ENCODE measurements around the gene SP9.

Gene SP9

GRCh38 chr2:174338671-174339560 is 4.2 kb downstream of the SP9 start:
- no peak for DNase-seq (ENCODE audit: extremely low read depth, low read depth)
- TF ChIP-seq CTCF (IDR thresholded peaks at IDR 0.05; ENCODE audit: low read depth, low read length): no peak

GRCh38 chr2:174339561-174340399 is 5.0 kb downstream of the SP9 start:
- no peak for TF ChIP-seq CTCF (IDR thresholded peaks at IDR 0.05; ENCODE audit: low read depth, low read length)
- no peak for DNase-seq (ENCODE audit: extremely low read depth, low read depth)

GRCh38 chr2:174340400-174341292 is 5.9 kb downstream of the SP9 start:
- DNase-seq (ENCODE audit: extremely low read depth, low read depth): no peak
- TF ChIP-seq CTCF (IDR thresholded peaks at IDR 0.05; ENCODE audit: low read depth, low read length): no peak

GRCh38 chr2:174341293-174341994 is 6.7 kb downstream of the SP9 start:
- TF ChIP-seq CTCF (IDR thresholded peaks at IDR 0.05; ENCODE audit: low read depth, low read length): peak; percentile 98
- peak; percentile 74 for DNase-seq (ENCODE audit: extremely low read depth, low read depth)

- DNase-seq (ENCODE audit: extremely low read depth, low read depth): no peak
- TF ChIP-seq CTCF (IDR thresholded peaks at IDR 0.05; ENCODE audit: low read depth, low read length): no peak
These were observed 7.4 kb downstream of the SP9 start for GRCh38 chr2:174341995-174342685.

- DNase-seq (ENCODE audit: extremely low read depth, low read depth): no peak
- no peak for TF ChIP-seq CTCF (IDR thresholded peaks at IDR 0.05; ENCODE audit: low read depth, low read length)
These were observed 8.1 kb downstream of the SP9 start for GRCh38 chr2:174342686-174343342.
